Endothelial cell (in vitro differentiated cells): ENCODE results near the gene PLA2R1. TPM values are rescaled to one million over a fixed set of nuclear protein-coding genes. Genes with fewer than 3 reads are reported as not detected.

Experiments
- DNase-seq: peaks from one replicate; pipeline ENCODE4 v3.0.0; 2021; ENCODE audit warnings: low spot score
- H3K27ac Mint-ChIP-seq: one replicate; pipeline ENCODE4 v1.8.0; 2021; ENCODE audit warnings: mixed read lengths, inconsistent platforms; ENCODE audit not compliant: unreplicated experiment
- H3K27me3 Mint-ChIP-seq: one replicate; pipeline ENCODE4 v1.8.0; 2021; ENCODE audit warnings: mild to moderate bottlenecking, moderate library complexity, mixed read lengths, inconsistent platforms; ENCODE audit not compliant: unreplicated experiment
- H3K36me3 Mint-ChIP-seq: one replicate; pipeline ENCODE4 v1.8.0; 2021; ENCODE audit warnings: mild to moderate bottlenecking, low read depth, mixed read lengths, inconsistent platforms; ENCODE audit not compliant: unreplicated experiment
- H3K4me1 Mint-ChIP-seq: one replicate; pipeline ENCODE4 v1.8.0; 2021; ENCODE audit warnings: mild to moderate bottlenecking, mixed read lengths, inconsistent platforms; ENCODE audit not compliant: unreplicated experiment
- H3K4me3 Mint-ChIP-seq: one replicate; pipeline ENCODE4 v1.8.0; 2021; ENCODE audit warnings: mild to moderate bottlenecking, mixed read lengths, inconsistent platforms; ENCODE audit not compliant: unreplicated experiment
- H3K9me3 Mint-ChIP-seq: one replicate; pipeline ENCODE4 v1.8.0; 2021; ENCODE audit warnings: mixed read lengths, inconsistent platforms; ENCODE audit not compliant: unreplicated experiment
- CTCF ChIP-seq: fragments of 200-600 bp; sonication (generic); IDR thresholded peaks from one replicate; pipeline ENCODE4 v1.5.0; 2021; ENCODE audit warnings: antibody characterized with exemption; ENCODE audit not compliant: unreplicated experiment
- total RNA-seq: library from RNA; stranded (reverse); fragmentation: NEBNext Ultra II Directional; extraction: Animal tissue kit (Norgen Biotek cat#: 25700); gene quantifications from one replicate; pipeline ENCODE4 v1.2.1, GENCODE V29; 2021; ENCODE audit not compliant: unreplicated experiment

PLA2R1 gene
- total RNA-seq, 1 donor from 2014 or later = 1.1 TPM

GRCh38 chr2:159946326-159946999, 116.0 kb downstream of the PLA2R1 start:
- Mint-ChIP-seq H3K36me3 (no peaks in the 10 kb centered on the region), H3K9me3 (no peaks in the 10 kb centered on the region), H3K27me3 (peaks cover 2% of the 10 kb centered on the region), H3K4me3 (no peak overlapping the region), H3K4me1 (peaks cover 3% of the 10 kb centered on the region), H3K27ac (no peak overlapping the region)
- TF ChIP-seq CTCF = no peak
- DNase-seq = no peak

DNA sequence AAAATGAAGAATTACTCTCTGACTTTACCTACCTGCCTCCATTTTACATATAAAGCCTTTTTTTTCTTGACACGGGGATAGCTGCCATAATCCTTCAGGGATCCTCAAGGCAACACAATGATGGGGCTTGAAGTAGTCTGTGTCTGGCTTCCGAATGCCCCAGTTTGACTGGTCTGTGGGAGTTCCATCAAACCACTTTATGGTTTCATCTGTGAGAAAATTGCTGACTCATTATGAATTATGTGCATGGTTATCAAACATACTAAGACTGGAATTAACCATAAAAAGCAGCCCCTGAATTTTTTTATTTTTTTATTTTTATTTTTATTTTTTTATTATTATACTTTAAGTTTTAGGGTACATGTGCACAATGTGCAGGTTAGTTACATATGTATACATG, 117.5 kb downstream of the PLA2R1 start:
- TF ChIP-seq CTCF = no peak
- H3K27ac Mint-ChIP-seq = no peak overlapping the region
- DNase-seq = no peak
- peaks cover 3% of the 10 kb centered on the region for H3K4me1 Mint-ChIP-seq
- no peaks in the 10 kb centered on the region for H3K36me3 Mint-ChIP-seq
- no peaks in the 10 kb centered on the region for H3K9me3 Mint-ChIP-seq
- no peak overlapping the region for H3K4me3 Mint-ChIP-seq
- peaks cover 2% of the 10 kb centered on the region for H3K27me3 Mint-ChIP-seq

DNA sequence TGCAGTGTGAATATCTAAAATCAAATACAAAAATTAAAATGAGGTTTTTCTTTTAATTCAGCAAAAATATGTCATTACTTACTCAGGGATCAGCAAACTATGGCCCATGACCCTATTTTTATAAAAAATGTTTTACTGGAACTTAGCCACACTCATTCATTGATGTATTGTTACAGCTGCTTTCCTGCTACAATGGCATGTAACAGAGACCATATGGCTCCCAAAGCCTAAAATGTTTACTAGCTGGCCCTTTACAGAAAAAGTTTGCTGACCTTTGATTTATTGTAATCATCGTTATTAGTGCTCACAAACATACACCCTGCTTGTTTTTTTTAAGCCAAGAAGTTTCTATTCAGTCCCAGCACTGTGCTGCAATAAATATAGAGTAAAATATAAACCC, 120.3 kb downstream of the PLA2R1 start:
- H3K36me3 Mint-ChIP-seq = no peaks in the 10 kb centered on the region
- no peaks in the 10 kb centered on the region for H3K9me3 Mint-ChIP-seq

DNA sequence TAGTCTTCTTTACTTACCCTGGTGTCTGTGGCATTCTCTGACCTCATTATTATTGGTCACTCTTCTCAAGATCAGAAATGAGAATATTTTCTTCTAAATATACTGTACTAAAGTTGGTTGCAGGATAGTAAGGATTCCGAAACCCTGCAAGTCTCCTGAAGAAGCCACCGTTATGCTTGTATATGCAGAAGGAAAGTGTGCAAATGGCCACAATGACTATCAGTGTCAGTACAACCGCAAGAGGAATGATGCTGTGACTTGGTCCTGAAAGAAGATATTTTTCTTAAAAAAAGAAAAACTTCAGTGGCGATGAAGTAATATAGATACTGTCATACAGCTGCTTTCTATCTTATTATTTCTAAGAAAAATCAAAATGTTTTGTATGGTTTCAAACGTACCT, 120.7 kb downstream of the PLA2R1 start:
- Mint-ChIP-seq H3K27me3 (no peaks in the 10 kb centered on the region), H3K4me1 (peaks cover 3% of the 10 kb centered on the region), H3K27ac (no peak overlapping the region), H3K4me3 (no peak overlapping the region), H3K9me3 (no peaks in the 10 kb centered on the region), H3K36me3 (no peaks in the 10 kb centered on the region)
- TF ChIP-seq CTCF = no peak
- no peak for DNase-seq

More for the DNA sequence above, 120.3 kb downstream of the PLA2R1 start:
- H3K4me3 Mint-ChIP-seq = no peak overlapping the region
- no peak for TF ChIP-seq CTCF
- no peak overlapping the region for H3K27ac Mint-ChIP-seq
- peaks cover 3% of the 10 kb centered on the region for H3K4me1 Mint-ChIP-seq
- no peak for DNase-seq
- H3K27me3 Mint-ChIP-seq = no peaks in the 10 kb centered on the region

DNA sequence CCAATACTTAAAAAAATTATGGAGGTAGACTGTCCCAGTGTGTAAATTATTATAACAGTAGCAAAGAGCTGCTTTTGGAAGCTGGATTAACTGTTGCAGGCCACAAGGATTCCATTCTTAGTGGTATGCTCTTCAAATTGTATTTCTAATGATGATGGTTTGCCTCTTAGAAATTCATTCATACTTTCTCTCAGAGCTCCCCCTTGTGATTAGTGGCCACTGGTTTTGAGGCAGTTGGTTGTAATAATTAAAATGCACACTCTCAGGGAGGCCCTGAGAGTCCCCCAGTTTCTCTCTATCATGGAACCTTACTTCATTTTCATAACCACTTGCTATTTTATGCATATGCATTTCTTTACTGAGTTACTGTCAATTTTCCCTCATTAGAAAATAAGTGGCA, 122.5 kb downstream of the PLA2R1 start:
- H3K4me1 Mint-ChIP-seq = no peaks in the 10 kb centered on the region
- H3K36me3 Mint-ChIP-seq = no peaks in the 10 kb centered on the region
- no peaks in the 10 kb centered on the region for H3K27me3 Mint-ChIP-seq
- H3K4me3 Mint-ChIP-seq = no peak overlapping the region
- no peak for DNase-seq
- no peak for TF ChIP-seq CTCF
- no peaks in the 10 kb centered on the region for H3K9me3 Mint-ChIP-seq
- H3K27ac Mint-ChIP-seq = no peak overlapping the region
